AG20443 (cell line): ENCODE measurements around the gene PRMT2.

Source experiments
- DNase-seq: peaks from one replicate; pipeline ENCODE4 v3.0.0; 2012; ENCODE audit warnings: low spot score, mixed read lengths

Gene PRMT2

GRCh38 chr21:46635324-46636180 lies at the start of gene PRMT2:
Gene PRMT2, plus strand, starts transcription at chr21:46635674. Its CDS starts 1,278 bp downstream, at chr21:46636952.
- DNase-seq, result peak; percentile 100

DNA sequence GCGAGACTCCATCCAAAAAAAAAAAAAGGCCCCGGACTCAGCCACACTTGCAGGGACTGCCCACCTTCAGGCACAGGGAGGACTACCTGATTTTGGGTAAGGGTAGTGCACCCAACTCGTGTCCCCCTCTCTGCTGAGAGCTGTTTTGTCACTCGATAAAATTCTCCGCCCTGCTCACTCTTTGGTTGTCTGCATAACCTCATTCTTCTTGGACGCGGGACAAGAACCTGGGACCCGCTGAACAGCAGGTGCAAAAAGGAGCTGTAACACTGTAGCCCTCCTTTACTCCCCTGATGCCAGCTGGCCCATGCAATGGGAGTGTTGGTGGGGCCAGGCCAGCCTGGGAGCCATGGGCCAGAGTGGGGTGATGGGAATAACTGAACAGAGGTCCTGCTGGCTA lies 41.2 kb upstream of the PRMT2 start:
- DNase-seq, result no peak

- no peak for DNase-seq
Observed at GRCh38 chr21:46596201-46596600, 39.3 kb upstream of the PRMT2 start.

- DNase-seq, result no peak
Observed at GRCh38 chr21:46597031-46597430, 38.4 kb upstream of the PRMT2 start.

DNA sequence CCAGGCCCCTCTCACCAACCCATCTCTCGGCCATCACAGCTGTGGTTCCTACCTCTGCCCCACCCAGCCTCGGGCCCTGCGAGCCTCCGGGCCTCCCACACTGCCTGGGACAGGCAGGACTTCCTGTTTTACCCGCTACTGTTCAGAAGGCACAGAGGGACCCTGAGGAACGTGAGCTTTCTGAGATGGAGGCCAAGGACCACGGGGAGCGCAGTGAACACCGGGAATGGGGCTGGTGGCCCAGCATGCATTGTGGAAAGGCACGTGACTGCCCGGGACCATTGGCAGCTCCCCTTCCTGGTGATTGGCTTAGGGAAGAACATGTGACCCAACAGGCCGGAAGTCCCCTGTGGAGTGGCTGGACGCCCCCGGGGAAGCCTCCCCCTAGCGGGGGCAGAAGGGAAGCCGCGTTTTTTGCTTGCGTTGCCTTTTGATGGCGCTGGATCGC lies 37.6 kb upstream of the PRMT2 start:
- no peak for DNase-seq

DNA sequence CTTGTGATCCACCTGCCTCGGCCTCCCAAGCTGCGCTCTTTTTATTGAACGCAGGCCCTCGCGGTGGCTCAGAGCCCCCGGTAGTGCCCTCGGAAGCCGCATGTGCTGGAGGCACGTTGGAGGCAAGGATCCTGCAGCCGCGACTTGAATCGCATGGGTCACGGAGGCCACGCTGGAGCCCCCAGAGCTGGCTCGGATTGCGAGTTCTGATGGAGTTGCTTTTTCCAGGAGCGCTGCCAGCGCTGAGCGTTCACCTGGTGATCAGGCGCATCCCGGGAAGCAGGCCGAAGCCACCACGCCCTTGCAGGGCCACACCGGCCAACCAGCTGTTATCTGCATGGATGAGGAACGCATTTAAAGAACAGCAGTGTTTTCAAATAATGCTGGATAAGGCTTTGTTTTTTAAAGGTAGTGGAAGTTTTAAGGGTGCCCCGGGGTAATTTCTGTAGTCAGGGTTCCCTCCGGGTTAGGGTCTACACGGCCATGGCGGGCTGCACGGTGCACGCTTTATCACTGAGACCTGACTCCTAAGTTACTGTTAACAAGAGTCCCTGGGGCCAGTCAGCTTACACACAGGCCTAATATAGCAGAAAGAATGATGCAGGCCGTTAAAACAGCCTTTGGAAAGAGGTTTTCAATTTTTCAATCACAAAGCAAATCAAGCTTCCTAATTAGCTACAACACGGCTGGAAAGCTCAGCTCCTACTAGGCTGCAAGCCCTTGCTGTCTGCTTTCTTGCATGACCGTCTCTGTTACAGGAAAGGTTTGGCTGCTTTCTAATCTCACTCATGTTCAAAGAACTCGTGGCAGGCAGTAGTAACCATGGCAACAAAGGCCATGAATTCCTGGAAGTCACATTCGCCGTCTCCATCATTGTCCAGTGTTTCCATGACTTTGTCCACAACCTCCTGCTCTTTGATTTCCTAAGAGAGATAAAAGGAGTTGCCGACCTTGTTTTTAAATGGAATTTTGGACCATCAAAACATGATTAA lies 36.6 kb upstream of the PRMT2 start:
- peak; percentile 90 for DNase-seq

GRCh38 chr21:46600305-46600704 lies 35.2 kb upstream of the PRMT2 start:
- DNase-seq, result no peak

GRCh38 chr21:46600978-46601377 lies 34.5 kb upstream of the PRMT2 start:
- no peak for DNase-seq

DNA sequence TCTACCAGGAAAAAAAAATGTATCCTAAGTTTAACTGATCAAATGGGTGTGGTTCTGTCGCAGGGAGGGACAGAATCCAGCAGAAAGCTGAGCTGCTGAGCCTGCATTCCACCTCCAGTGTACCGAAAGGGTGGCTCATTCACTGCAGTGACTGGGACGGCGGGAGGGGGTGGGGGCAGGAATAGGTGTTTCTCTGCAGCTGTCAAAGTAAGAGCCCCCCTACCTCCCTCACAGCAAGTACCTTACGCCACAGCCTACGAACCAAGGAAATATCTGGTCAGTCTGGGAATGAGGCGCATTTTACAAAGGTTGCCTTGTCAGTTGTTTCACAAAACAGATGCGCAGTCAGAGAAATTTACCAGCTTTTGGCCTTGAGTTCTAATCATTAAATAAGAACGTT lies 32.2 kb upstream of the PRMT2 start:
- peak; percentile 65 for DNase-seq

DNA sequence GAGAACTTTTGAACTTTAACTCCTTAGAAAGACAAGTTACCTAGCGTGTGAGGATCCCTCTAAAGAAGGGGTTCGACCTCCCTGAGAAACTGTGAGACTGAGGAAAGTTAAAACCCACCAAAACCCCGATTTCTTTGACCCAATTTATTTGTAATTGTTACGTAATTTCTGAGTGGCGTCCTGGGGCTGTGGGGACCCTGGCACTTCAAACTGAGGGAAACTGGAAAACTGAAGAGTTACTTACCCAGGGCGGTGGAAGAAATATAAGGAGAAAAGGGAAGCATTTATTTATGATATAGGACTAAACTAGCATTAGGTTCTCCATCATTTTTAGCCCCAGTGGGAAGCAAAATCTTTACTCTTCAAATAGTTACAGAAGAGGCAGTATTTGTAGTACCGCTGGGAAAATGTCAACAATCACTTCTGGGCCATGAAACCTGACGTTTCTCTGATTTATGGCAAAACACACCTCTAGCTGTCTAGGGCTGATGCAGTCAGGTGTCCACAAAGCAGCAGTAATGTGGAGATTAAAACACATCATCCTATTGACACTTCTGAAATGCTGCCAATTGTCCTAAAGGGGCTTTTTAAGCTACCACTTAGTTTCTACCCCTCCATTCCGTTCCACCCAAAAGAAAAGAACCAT lies 31.0 kb upstream of the PRMT2 start:
- no peak for DNase-seq

- DNase-seq, result no peak
Observed at GRCh38 chr21:46604975-46605766, 30.3 kb upstream of the PRMT2 start, which contains the start of gene S100B. Gene S100B, minus strand, starts transcription at chr21:46605082. Its CDS starts 2,667 bp downstream, at chr21:46602415.

DNA sequence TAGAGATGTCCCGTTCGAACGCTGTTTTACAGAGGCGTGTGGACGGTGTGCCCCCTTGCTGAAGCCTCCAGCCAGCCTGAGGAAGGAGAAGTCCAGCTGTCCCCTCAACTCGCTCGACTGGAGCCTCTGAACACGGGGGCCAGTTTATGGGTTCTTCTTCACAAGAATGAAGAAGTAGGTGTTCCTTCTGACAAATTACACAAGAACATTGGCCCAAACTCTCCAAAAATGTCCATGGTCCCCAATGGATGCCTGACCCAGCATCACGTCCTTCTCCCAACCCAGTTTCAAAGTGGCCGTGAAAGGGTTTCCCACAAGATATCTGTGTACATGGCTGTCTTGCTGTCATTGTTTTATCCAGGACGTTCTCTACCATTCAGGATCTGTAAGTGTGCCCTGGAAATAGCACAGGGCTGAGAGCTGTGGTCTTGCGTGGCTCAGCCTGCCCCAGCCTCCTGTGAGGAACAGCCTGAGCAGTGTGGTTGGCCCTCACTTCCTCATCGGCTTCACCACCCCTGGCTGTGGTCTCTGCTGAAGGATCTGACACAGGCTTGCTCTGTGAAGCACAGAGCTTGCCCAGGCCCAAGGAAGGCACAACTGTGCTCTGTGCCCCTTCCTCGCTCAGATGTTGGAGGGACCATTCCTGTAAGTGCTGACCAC lies 29.6 kb upstream of the PRMT2 start:
- no peak for DNase-seq

GRCh38 chr21:46606427-46606813 lies 29.1 kb upstream of the PRMT2 start:
- DNase-seq, result no peak

GRCh38 chr21:46607636-46608035 lies 27.8 kb upstream of the PRMT2 start:
- DNase-seq, result no peak

GRCh38 chr21:46608672-46609111 lies 26.8 kb upstream of the PRMT2 start:
- DNase-seq, result no peak

- no peak for DNase-seq
Observed at GRCh38 chr21:46610018-46610701, 25.3 kb upstream of the PRMT2 start.

GRCh38 chr21:46613391-46613790 lies 22.1 kb upstream of the PRMT2 start:
- no peak for DNase-seq

- no peak for DNase-seq
Observed at GRCh38 chr21:46616050-46616449, 19.4 kb upstream of the PRMT2 start.

- no peak for DNase-seq
Observed at GRCh38 chr21:46616656-46617055, 18.8 kb upstream of the PRMT2 start.
